ENCODE measurements around the gene ADARB1.
A peak's percentile ranks its signal among the peaks of the same experiment; 100 is the strongest.

Gene ADARB1

DNA sequence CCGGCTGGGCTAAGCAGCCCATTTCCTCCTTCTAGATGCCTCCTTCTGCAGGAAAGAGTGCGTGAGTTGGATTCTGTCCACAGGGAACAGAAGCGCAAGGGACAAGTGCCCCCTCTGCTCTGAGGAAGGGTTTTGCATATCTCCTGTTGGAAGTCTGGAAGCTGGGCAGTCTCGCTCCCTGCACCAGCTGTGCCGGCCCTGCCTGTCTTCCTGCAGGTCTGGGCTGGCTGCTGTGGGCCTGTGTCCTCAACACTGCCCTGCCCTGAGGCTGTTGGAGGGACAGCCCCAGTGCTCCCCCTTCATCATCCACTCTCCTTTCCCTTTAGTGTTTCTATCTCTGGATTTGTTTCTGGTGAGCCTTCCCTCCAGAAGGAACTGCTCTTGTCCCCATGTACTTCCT is 21.8 kb downstream of the ADARB1 start:
- Histone ChIP-seq H3K4me1 (peaks cover 44% of the 10 kb centered on the region), H3K9me3 (no peaks in the 10 kb centered on the region), H3K4me3 (ENCODE audit: low read depth, low read length) (no peak overlapping the region), H3K27me3 (no peaks in the 10 kb centered on the region), H3K36me3 (no peaks in the 10 kb centered on the region)
- peak; percentile 58 for DNase-seq
- TF ChIP-seq, protein P1, sequence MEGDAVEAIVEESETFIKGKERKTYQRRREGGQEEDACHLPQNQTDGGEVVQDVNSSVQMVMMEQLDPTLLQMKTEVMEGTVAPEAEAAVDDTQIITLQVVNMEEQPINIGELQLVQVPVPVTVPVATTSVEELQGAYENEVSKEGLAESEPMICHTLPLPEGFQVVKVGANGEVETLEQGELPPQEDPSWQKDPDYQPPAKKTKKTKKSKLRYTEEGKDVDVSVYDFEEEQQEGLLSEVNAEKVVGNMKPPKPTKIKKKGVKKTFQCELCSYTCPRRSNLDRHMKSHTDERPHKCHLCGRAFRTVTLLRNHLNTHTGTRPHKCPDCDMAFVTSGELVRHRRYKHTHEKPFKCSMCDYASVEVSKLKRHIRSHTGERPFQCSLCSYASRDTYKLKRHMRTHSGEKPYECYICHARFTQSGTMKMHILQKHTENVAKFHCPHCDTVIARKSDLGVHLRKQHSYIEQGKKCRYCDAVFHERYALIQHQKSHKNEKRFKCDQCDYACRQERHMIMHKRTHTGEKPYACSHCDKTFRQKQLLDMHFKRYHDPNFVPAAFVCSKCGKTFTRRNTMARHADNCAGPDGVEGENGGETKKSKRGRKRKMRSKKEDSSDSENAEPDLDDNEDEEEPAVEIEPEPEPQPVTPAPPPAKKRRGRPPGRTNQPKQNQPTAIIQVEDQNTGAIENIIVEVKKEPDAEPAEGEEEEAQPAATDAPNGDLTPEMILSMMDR (IDR thresholded peaks at IDR 0.05; ENCODE audit: low read depth, low read length), result no peak

DNA sequence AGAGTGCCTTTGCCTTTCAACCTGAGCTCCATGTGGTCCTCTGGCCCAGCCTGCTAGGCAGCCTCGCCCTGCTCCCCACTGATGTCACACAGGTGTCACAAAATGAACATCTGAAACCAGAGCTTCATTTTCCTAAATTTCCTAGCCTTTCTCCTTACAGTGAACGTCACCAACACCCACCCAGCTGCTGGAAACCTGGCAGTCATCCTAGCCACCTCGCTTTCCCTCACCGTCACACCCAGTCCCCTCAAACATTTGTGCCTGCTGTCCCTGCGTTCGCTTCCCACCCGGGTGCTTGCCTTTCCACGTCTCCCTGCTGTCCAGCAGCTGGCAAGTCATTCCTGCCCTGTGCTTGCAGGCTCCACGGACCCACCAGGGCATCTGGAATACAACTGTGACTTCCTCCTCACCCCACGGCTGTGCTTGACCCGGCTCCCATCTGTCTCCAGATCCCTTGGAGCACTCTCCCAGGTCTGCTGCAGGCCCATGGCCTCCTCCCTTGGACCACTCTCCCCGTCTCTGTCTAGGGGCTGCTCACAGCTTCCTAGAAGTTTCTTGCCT is 23.5 kb downstream of the ADARB1 start:
- no peak for DNase-seq
- Histone ChIP-seq H3K27me3 (no peaks in the 10 kb centered on the region), H3K36me3 (no peaks in the 10 kb centered on the region), H3K4me1 (peaks cover 39% of the 10 kb centered on the region), H3K4me3 (ENCODE audit: low read depth, low read length) (no peak overlapping the region), H3K9me3 (no peaks in the 10 kb centered on the region)
- TF ChIP-seq, protein P1 (IDR thresholded peaks at IDR 0.05; ENCODE audit: low read depth, low read length), result no peak

DNA sequence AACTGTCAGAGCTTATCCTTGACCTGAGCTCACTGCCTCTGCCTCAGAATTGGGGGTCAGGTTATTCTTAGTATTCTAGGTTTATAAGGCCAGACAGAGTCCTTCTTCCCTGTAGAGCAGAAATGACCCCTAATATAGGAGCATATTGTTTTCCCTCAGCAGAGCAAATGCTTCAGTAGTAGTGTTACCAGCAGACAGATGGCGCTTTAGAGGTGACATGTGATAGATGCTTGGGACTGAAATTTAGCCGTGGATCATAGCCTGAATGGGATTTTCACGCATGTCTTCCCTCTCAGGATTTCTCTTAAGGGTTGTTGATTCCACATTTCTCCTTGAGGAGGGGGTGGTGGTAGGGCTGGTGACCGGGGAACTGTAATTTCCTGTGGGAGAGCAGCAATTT is 24.5 kb downstream of the ADARB1 start:
- Histone ChIP-seq H3K4me1 (peaks cover 30% of the 10 kb centered on the region), H3K27me3 (no peaks in the 10 kb centered on the region), H3K9me3 (no peaks in the 10 kb centered on the region), H3K4me3 (ENCODE audit: low read depth, low read length) (no peak overlapping the region), H3K36me3 (no peaks in the 10 kb centered on the region)
- no peak for DNase-seq
- TF ChIP-seq, protein P1 (IDR thresholded peaks at IDR 0.05; ENCODE audit: low read depth, low read length), result peak; percentile 69

DNA sequence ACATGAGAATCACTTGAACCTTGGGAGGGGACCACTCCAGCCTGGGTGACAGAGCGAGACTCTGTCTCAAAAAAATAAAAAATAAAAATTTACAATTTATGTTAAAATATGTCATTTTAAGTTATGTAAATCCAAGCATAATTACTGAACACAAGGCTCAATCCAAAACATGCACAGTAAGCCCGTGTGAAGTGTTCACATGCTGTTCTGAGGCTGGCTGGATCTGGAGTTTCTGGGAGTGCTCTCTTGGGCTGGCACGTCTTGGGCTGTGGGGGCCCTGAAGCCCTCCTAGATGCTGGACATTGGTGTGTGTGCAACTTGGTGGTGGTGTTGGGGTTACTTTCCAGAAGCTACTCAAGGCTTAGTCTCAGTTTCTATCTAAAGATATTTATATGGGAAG is 25.2 kb downstream of the ADARB1 start:
- DNase-seq, result no peak
- TF ChIP-seq, protein P1 (IDR thresholded peaks at IDR 0.05; ENCODE audit: low read depth, low read length), result no peak
- peaks cover 26% of the 10 kb centered on the region for H3K4me1 ChIP-seq
- H3K4me3 ChIP-seq (ENCODE audit: low read depth, low read length), result no peak overlapping the region
- H3K27me3 ChIP-seq, result no peaks in the 10 kb centered on the region
- no peaks in the 10 kb centered on the region for H3K9me3 ChIP-seq
- no peaks in the 10 kb centered on the region for H3K36me3 ChIP-seq

DNA sequence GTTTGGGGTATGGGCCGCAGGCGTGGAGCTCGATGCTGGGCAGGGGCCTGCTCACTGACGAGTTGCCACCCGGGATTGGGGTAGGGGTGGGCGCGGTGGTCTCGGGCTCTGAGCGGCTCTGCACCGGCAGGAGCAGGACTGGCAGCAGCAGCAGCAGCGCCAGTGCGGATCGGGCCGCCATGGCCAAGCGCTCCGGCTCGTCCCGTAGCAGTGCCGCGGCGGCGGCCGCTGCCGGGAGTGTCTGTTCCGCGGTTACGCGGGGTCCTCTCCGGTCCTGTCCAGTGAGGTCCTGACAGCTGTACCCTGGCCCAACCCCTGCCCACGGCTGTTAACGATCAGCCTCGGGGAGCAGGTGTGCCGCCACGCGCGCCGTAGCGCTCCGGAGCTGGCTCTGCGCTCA is 26.5 kb downstream of the ADARB1 start:
- Histone ChIP-seq H3K4me1 (peaks cover 15% of the 10 kb centered on the region), H3K4me3 (ENCODE audit: low read depth, low read length) (no peak overlapping the region), H3K36me3 (no peaks in the 10 kb centered on the region), H3K27me3 (no peaks in the 10 kb centered on the region), H3K9me3 (no peaks in the 10 kb centered on the region)
- TF ChIP-seq, protein P1 (IDR thresholded peaks at IDR 0.05; ENCODE audit: low read depth, low read length), result no peak
- DNase-seq, result no peak

DNA sequence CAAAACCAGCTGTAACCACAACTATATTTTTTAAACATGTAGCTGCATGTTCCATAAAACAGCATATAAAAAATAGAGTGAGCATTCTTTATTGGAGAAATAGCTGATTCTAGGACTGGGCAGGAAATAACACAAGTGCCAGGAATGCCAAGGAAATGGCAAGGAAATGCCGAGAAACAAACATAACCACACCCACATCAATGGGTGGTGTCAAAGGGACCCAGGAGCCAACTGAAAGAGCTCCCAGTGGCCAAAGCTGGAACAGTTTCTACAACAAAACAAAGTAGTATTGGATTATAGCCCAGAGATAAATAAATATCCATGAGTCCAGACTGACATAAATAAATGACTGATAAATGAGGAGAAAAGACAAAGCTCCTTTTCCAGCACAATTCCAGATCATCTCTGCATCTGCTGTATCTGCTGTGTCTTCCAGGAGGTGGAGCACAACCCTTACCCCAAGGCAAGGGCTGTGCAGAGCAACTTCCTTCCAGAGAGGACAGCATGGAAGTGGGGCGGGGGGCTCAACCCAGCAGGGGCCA is 28.1 kb downstream of the ADARB1 start:
- Histone ChIP-seq H3K4me1 (peaks cover 9% of the 10 kb centered on the region), H3K4me3 (ENCODE audit: low read depth, low read length) (no peak overlapping the region), H3K36me3 (no peaks in the 10 kb centered on the region), H3K27me3 (no peaks in the 10 kb centered on the region), H3K9me3 (no peaks in the 10 kb centered on the region)
- TF ChIP-seq, protein P1 (IDR thresholded peaks at IDR 0.05; ENCODE audit: low read depth, low read length), result no peak; the same call in 1 of the 2 replicates
- no peak for DNase-seq

Measured in BE2C (cell line).